NCI-H774 (cell line): ENCODE data around the gene SNX21.

Experiments
- DNase-seq: peaks from one replicate; lab custom pipeline; 2025; lab: John Stamatoyannopoulos, UW

The SNX21 gene

GRCh38 chr20:45880988-45881788 is 47.6 kb downstream of the SNX21 start, which contains the start of gene ZSWIM1:
Gene ZSWIM1, plus strand, starts transcription at chr20:45881227. Its CDS starts 1,366 bp downstream, at chr20:45882593.
- peak; percentile 98 for DNase-seq

- DNase-seq: no peak
Observed at GRCh38 chr20:45882469-45883099, 49.0 kb downstream of the SNX21 start.

GRCh38 chr20:45883100-45883469 is 49.5 kb downstream of the SNX21 start:
- no peak for DNase-seq

- no peak for DNase-seq
Observed at GRCh38 chr20:45886590-45887345, 53.2 kb downstream of the SNX21 start.

- DNase-seq: no peak
Observed at GRCh38 chr20:45887346-45887715, 53.7 kb downstream of the SNX21 start, which contains the start of gene SPATA25. Gene SPATA25, minus strand, starts transcription at chr20:45887622. Its CDS starts 32 bp downstream, at chr20:45887590.

- no peak for DNase-seq
Observed at GRCh38 chr20:45888681-45889080, 55.1 kb downstream of the SNX21 start.

- no peak for DNase-seq
Observed at GRCh38 chr20:45890077-45890984, 56.7 kb downstream of the SNX21 start.

- DNase-seq: peak; percentile 73
Observed at GRCh38 chr20:45890985-45891983, 57.7 kb downstream of the SNX21 start, which contains the start of the genes CTSA and NEURL2. Gene CTSA, plus strand, starts transcription at chr20:45891335. Its CDS starts 234 bp downstream, at chr20:45891569. Gene NEURL2, minus strand, starts transcription at chr20:45891208. Its CDS starts 217 bp downstream, at chr20:45890991.

- no peak for DNase-seq
Observed at GRCh38 chr20:45892049-45892825, 58.6 kb downstream of the SNX21 start.
